HG03159 (cell line): ENCODE measurements around the gene STMN3.
"Not testable (repeated sequence)": the region's sequence is repeated elsewhere in the genome, so short reads cannot be mapped to it uniquely, and the experiment has no call there.

Experiments used
- ATAC-seq: cut with Tn5 transposase; IDR thresholded peaks from one replicate; pipeline ENCODE4 v1.9.1; 2021; ENCODE audit warnings: mild to moderate bottlenecking, moderate library complexity; ENCODE audit not compliant: unreplicated experiment

Gene STMN3

DNA sequence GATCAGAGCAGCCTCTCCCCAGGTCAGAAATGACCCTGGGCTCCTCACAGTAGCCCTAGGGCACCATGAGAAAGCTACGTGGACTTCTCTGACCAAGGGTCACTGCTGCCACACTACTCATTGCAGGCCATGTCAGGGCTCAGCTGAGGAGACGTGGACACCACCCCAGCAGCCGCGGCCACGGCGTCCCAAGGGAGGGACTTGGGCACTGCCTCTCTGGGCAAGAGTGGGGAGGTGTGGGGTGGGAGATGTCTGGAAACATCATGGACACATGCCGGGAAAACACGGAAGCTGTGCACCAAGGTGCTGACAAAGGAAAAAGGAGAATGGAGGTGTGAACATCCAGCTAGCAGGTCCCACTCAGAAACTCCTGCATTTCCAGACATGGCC, 35.4 kb downstream of the STMN3 start:
- ATAC-seq, result no peak

DNA sequence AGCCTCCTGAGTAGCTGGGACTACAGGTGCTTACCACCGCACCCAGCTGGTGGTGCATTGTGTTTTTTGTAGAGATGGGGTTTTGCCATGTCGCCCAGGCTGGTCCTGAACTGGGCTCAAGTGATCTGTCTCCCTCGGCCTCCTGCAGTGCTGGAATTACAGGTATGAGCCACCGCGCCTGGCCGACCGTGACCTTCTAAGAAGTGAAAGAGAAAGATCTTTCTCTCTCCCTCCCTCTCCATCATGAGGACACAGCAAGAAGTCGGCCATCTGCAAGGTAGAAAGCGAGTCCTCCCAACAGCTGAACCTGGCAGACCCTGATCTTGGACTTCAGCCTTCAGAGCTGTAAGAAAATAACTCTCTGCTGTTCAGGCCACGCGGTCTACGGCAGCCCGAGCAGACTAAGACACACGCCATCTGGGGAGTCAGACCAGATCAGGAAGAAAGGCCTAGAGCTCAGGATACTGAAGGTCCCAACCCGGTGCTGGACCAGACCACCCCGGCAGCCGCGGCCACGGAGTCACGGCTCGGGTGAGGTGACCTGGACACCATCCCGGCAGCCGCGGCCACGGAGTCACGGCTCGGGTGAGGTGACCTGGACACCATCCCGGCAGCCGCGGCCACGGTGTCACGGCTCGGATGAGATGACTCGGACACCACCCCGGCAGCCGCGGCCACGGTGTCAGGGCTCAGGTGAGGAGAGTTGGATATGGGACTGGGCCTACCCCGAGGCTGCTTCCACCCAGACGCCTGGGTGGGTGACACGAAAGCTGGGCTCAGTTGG, 35.9 kb downstream of the STMN3 start:
- no peak for ATAC-seq

DNA sequence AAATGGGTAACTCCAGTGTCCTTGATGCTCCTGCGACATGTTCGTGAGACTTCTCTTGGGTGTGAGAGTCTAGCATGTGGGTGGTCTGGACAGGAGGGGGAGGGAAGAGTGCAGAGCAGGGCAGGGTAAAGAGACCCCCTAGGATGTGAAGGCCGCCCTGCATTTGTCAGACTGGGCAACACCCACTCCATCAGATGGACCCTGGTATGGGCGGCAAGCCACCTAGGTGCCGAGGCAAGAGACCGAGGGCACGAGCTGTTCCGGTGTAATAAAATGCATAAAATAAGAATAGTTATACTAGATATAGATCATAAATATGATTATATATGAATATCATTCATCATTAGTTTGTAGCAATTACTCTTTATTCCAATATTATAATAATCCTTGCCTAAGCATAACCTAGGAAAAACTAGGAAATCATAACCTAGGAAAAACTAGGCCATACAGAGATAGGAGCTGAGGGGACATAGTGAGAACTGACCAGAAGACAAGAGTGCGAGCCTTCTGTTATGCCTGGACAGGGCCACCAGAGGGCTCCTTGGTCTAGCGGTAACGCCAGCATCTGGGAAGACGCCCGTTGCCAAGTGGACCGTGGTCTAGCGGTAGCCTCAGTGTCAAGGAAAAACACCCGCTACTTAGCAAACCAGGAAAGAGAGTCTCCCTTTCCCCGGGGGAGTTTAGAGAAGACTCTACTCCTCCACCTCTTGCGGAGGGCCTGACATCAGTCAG, 39.2 kb downstream of the STMN3 start:
- ATAC-seq, result not testable (repeated sequence)

DNA sequence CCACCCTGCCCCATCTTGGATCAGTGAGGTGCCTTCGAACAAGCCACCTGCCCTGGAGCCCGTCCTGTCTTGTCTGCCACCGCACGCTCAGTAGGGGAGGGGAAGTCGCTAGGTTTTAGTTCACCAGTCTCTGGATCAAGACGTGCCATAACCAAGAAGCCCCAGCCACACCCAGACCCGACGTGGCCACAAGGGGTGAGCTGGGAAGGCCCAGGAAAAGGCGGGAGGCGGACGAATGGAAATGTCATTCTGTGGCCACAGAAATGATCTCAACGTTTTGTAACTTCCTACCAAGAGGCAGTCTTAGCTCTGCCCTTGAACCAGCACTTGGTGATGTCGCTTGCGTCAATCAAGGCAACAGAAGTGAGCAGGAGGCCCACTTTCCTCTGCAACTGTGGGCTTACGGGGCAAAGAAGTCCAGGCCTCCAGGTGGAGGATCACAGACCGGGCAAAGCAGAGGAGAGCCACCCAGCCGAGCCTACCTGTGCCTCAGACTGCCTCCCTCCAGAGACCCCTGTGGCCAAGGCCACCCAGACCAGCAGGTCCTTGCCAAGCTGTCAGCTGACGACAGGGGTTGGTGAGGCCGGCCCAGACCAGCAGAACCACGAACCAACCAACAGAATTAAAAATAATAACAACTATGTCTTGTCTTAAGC, 40.8 kb downstream of the STMN3 start:
- ATAC-seq, result no peak

DNA sequence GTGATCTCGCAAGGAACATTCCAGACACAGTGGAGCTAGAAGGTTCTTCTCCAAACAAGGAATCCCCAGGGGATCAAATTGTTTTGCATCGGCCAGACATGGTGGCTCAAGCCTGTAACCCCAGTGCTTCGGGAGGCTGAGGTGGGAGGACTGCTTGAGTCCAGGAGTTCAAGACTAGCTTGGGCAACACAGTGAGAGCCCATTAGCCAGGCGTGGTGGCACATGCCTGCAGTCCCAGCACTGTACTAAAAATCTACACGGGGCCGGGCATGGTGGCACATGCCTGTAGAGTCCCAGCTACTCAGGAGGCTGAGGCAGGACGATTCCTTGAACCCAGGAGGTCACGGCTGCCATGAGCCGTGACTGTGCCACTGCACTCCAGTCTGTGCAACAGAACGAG, 41.6 kb downstream of the STMN3 start:
- ATAC-seq, result no peak

DNA sequence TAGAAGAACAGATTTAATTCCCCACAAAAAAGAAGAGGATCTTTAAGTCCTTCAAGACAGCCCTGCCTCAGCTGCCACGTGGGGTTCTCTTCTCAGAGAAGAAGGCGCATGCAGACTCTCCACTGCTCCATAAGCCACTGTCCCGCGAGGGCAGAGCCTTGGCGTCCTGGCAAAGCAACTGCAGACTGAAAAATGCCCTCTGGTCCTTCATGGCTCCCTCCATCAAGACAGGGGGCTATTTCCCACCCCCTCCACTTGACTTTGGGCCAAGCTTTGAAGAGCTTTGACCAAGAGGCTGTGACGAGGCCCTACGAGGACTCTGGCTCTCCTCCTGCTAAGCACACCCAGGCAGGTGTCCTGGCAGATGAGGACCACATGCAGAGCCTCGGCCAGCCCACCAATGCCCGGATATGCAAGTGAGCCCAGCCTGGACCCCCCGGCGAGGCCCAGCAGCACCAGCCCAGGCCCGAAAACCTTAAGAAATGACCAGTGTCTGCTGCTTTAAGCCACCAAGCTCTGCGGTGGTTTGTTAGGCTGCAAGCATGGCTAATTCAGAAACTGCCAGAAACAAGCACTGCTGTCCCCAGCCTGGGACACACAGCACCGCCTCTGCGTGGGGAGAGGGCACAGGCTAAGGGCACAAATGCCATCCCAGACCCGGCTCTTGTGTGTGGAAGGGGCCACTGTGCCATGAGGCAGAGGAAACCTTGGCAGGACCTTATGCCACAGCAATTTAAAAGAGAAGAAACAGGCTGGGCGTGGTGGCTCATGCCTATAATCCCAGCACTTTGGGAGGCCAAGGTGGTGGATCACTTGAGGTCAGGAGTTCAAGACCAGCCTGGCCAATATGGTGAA, 42.4 kb downstream of the STMN3 start:
- ATAC-seq, result no peak

DNA sequence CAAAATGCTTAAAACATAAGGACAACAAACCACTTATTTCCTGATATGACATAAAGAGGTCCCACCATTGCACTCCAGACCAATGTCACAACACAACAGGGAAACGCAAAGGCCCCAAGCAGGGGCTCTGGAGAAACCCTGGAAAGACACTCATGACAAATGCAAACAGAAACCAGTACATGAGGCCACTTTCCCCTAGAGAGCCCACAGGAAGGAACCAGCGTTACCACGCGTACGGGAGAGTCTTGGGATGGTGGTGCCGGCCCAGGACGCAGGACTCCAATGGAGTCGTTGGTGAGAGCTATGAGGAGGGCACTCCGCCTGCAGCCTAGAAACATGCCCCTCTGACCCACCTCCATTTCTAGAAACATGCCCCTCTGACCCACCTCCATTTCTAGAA, 46.5 kb downstream of the STMN3 start:
- no peak for ATAC-seq

DNA sequence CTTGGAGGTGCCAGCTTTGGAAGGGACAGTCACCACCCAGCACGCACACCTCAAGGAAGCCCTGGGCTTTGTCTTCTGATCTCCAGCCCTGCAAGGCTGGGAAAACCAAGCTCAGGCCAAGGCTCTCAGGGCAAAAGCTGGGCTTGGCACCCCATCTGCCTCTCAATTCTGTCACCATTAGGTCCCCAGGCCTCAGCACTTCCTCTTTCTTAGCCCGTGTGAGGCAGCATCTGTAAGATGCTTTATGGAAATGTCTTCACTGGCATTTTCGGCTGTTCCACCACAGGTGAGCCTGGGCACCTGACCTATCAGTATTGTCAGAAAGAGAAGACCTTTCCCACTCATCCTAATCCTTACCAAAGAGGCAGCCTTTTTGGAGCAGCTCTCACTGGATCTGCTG, 50.9 kb downstream of the STMN3 start:
- ATAC-seq, result no peak

DNA sequence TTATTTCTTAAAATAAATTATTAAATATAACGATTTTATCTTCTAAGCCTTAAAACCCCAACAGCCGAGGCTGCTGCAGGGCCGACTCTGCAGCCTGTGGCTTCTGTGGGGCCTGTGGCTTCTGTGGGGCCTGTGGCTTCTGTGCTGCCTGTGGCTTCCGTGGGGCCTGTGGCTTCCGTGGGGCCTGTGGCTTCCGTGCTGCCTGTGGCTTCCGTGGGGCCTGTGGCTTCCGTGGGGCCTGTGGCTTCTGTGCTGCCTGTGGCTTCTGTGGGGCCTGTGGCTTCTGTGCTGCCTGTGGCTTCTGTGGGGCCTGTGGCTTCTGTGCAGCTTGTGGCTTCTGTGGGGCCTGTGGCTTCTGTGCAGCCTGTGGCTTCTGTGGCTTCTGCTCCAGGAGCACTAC, 51.5 kb downstream of the STMN3 start:
- ATAC-seq, result not testable (repeated sequence)

DNA sequence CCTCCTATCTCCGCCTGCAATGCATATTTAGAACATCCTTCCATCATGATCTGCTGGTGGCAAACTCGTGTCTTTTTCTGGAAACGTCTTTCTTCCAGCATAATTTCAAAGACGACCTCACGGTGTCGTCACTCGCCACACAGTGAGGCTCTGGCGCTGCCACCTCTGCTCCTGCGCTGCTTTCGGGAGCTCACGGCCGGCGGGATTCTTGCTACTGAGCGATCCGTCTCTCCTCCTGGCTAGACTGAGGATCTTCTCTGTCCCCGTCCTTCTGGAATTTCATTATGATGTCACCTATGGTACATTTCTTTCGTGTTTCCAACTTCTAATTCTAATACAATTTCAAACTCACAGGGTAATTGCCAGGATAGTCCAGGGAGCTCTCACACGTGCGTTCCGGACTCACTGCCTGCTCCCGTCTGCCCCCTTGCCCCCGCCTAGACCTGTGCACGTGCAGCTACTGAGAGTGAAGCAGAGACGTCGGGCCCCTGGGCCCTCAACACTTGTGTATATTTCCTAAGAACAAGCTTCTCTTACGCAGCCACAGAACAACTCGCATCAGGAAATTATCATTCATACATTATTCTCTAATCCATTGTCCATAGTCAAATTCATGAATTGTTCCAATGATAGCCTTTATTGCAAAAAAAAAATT, 53.7 kb downstream of the STMN3 start:
- ATAC-seq, result no peak

DNA sequence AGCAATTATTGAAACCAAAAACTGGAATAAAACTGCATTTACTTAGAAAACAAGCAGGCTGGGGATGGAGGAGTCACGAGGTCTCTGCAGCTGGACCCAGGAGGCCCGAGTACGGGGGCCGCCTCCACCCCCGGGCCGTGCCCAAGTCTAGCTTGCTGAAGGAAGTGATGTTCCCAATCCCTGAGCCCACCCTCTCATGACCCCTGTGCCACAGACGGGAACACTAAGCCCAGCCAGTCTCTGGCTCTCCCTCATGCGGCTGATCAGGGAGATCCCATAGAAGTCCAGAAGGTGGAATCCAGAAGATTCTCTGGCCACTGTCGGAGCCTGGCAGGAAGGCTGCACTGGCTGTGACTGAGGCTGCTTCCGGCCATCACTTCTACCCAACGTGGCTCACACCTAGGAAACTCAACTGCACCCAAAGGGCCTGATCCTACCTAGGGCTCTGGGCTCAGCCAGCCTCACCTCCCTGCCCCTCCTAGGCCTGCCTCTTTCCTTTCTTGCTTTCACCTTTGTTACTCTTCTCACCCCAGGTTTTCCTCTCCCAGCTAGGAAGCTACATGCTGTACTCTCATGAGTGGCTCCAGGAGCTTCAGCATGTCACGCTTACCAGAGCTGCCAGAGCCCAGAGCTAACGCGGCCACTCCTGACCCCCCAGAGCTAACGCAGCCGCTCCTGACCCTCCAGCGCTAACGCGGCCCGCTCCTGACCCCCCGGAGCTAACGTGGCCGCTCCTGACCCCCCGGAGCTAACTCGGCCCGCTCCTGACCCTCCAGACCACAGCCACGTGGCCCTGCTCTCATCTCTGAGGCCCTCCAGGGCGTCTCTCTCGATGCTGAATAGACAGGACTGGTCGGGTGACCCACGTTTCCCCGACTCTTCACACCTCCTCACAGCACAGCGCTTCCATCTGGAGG, 54.5 kb downstream of the STMN3 start:
- ATAC-seq, result no peak

DNA sequence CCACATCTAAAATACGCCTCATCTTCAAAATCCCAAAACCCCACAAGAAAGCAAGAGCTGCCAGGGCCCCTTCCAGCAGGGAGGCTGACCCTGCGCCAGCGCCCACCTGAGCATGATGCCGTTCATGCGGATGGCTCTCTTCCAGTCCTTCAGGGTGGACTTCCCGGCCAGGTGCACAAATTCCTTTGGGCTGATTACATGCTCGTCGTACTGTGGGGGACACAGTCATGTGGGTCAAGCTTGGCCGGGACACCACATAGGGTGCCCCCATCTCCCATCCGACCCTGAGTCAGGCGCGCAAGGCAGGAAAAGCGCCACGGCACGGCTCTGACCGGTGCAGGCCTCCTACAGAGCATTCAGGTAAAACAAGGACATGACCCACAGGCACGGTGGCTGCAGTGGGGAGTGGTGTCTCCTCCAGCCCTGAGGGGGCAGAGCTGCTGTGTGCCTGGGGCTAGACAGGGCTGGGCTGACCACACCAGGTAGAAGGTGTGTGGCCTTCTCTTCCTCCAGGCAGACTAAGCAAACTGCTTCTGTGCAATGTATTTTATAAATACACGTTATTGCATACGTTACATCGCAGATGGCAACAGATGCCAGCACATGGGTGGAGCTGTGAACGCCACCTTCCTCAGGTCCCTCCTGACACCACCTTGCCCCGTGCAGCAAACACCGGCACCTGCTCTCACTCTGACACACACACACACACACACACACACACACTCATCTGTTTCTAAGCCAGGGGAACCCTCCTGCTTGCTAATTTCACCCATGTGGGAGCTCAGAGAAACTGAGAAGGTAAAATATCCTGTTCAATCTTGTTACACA, 55.4 kb downstream of the STMN3 start:
- no peak for ATAC-seq

DNA sequence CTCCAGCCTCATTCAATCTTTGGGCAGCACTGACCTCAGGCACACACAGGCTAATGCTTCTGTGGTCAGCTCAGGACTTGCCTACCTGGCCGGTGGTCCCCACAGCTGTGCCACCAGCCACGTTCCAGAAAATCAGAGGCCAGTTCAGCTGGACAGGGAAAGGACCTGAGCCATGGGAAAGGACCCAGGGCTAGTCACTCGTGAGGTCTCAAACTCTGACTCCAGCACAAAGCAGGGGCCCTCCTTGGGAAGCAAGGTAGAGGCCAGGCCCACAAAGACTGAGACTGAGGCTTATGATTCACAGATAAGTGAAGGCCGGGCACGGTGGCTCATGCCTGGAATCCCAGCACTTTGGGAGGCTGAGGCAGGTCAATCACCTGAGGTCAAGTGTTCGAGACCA, 56.8 kb downstream of the STMN3 start:
- ATAC-seq, result no peak

DNA sequence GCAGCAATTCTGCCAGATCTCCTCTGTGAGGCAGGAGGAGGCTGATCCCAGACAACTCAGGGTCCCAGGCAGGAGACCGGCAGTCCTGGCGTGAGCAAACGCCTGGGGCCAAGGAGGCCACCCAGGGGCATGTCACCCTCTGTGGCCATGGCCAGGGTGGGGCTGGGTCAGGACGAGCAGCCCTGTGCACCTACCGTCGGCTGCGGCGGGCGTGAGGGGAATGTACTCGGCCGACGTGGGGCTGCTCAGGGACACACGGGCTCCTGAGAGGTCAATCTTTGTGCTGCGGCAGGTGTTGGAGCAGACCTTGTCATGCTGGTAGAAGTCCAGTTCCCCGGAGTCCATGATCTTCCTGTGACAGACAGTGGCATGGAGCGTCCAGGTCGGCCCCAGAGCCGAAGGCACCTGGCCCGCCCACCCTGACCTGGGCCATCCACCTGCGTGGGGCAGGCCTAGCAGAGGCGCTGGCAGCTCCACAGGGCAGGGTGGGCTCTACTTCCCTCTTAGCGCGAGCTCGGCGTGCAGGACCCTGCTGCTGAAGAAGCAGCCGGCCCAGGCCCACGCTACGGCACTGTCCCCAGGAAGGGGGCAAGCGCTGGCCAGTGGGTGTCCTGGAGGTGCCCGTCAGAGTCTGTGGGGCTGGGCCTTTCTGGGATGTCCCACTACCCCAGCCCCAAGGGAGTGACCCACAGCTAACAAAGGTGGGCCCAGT, 57.7 kb downstream of the STMN3 start:
- ATAC-seq, result no peak

DNA sequence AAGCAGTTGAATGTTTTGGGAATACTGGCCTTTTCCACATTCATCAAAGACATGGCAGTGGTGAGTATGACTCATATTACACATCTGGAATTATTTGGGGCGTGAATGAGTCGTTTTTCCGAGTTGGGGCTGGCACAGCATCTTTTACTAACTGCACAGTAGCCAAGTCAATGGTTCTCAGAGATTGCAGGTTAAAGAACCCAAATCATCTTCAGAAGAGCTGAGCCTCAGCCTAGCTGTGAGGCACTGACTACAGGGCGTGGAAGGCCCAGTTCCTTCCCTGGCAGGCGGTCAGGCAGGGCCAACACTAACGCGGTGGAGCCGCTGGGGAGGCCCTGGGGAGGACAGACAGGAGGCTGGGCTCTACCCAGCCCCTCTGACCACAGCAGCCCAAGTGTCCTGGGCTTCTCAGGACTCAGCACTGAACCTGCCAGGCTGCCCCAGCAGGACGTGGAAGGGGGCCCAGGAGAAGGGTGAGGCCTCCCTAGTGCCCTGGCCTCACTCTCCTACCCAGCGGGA, 59.1 kb downstream of the STMN3 start:
- ATAC-seq, result no peak

DNA sequence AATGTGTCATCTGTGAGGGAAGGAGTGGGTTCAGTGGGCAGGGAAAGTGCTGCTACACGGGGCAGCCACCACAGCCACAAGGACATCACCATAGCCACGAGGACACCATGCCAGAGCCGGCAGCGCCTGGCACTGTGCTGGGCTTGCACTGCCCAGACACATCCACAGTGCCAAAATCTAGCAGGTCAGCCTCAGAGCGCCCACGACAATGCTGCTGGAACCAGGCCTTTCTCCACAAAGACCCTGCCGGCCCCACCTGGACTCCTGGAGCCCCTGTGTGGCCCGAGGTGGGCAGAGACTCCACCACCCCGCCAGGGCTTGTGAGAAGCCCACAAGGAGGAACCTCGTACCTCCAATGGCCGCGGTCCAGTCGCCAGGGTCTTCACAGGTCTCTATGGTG, 60.6 kb downstream of the STMN3 start:
- ATAC-seq, result no peak

DNA sequence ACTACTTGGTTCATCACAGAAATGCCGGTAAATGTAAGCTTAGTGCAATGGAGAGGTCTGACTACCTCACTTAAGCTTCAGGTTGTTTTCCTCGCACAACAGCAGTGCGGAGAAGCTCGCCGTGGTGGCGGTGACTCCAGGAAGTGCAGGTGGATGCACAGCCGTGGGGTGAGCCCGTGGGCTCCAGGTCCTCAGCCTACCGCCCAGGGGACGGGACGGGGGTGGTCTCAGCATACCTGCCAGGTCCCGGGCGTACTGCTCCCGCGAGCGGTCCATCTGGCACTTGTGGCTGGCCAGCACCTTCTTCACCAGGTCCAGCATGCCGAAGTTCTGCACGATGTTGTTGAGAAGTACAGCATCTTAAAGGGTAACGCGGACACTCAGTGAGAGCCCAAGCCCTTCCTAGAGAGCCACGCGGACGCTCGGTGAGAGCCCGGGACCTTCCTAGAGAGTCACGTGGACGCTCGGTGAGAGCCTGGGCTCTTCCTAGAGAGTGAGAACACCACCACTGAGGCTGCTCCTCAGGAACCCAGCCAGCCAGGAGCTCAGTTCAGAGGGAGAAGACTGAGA, 61.4 kb downstream of the STMN3 start:
- no peak for ATAC-seq
